ENCODE data around the gene PHC2.
"Not testable (repeated sequence)": the region's sequence is repeated elsewhere in the genome, so short reads cannot be mapped to it uniquely, and the experiment has no call there.

Gene PHC2

DNA sequence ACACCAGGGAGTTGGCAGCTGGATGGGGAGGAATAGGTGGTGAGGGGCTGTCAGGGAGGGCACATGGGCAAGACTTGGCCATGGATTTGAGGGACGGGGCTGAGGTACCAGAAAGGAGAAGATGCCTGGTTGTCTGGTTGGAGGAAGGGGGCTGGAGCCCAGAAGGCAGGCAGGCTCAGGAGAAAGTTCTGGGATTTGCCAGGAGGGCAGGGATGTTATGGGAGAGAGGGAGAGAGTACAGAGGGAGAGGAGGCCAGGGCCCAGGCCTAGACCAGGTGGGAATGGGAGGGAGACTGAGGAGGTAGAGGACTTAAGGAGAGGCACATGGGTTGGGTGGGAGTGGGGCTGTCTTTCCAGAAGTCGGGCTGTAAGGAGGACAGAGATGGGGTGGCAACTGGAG, 114.3 kb downstream of the PHC2 start:
- TF ChIP-seq, protein P1, sequence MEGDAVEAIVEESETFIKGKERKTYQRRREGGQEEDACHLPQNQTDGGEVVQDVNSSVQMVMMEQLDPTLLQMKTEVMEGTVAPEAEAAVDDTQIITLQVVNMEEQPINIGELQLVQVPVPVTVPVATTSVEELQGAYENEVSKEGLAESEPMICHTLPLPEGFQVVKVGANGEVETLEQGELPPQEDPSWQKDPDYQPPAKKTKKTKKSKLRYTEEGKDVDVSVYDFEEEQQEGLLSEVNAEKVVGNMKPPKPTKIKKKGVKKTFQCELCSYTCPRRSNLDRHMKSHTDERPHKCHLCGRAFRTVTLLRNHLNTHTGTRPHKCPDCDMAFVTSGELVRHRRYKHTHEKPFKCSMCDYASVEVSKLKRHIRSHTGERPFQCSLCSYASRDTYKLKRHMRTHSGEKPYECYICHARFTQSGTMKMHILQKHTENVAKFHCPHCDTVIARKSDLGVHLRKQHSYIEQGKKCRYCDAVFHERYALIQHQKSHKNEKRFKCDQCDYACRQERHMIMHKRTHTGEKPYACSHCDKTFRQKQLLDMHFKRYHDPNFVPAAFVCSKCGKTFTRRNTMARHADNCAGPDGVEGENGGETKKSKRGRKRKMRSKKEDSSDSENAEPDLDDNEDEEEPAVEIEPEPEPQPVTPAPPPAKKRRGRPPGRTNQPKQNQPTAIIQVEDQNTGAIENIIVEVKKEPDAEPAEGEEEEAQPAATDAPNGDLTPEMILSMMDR (IDR thresholded peaks at IDR 0.05; ENCODE audit: insufficient read depth, low read depth, low read length, missing control alignments), result no peak
- no peak overlapping the region for H3K4me3 ChIP-seq (ENCODE audit: low read length)
- DNase-seq (ENCODE audit: low read depth), result no peak

DNA sequence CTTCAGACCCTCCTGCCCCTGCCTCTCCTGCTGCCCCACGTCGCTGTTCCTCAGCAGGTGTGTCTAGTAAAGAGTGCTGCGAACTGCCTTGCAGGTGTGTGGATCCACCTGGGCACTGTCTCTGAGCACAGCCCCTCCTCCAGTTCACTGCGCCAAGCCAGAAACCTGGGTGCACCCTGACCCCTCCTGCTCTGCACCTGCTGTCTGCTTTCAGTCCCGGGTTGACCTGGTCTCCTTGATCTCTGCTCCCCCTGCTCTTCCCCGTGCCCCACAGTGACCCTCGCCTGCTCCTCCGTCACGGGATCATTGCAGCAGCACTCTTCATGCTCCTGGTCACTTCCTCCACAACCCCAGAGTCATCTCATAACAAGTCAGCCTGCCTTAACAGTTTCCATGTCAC, 116.5 kb downstream of the PHC2 start:
- no peak overlapping the region for H3K4me3 ChIP-seq (ENCODE audit: low read length)
- no peak for DNase-seq (ENCODE audit: low read depth)
- TF ChIP-seq, protein P1 (IDR thresholded peaks at IDR 0.05; ENCODE audit: insufficient read depth, low read depth, low read length, missing control alignments), result no peak

DNA sequence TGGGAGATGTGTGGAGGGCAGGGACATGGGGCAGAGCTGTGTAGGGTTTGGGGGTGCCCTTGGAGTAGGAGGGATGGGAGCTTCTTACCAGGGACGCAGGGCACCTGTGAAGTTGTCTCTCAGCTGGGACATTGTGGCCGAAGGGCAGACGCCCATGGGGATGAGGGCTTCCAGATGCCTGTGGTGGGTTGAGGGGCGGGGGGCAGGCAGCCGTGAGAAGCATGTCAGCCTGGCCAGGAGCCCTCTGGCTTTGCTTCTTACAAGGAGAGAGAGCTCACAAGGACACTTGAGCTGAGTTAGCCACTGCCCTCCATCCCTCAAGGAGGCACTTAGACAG, 118.5 kb downstream of the PHC2 start:
- DNase-seq (ENCODE audit: low read depth), result no peak
- TF ChIP-seq, protein P1 (IDR thresholded peaks at IDR 0.05; ENCODE audit: insufficient read depth, low read depth, low read length, missing control alignments), result no peak
- H3K4me3 ChIP-seq (ENCODE audit: low read length), result no peak overlapping the region

DNA sequence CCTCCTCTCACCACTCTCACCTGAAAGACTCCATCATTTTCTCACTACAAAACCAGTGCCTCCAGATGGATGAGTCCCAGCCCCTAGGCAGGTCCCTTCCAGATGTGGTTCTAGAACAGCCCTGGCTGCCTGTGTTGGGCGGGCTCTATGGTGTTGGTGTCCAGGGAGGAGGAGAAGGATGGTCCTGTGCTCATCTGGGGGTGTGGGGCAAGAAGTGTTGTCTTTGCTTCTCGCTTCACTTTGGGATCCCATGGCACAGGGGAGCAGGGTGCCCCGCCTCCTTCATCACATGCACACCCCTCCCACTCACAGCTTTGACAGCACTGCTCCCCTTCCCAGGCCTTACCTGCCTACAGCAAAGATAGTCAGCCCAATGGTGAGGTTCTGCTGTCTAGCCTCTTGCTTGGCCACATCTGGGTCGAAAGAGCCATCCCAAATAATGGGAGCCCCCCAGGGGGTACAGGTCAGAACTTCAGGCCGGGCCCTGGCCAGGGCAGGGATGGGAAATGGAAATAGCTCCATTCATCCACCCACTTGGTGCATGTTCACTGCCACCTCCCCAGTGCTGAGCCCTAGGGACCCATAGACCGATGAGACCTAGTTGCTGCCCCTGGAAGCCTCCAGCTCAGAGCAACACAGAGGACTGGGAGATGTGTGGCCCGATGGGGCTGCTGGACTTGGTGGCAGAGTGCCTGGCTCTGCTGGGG, 119.0 kb downstream of the PHC2 start:
- no peak for DNase-seq (ENCODE audit: low read depth)
- TF ChIP-seq, protein P1 (IDR thresholded peaks at IDR 0.05; ENCODE audit: insufficient read depth, low read depth, low read length, missing control alignments), result no peak
- no peak overlapping the region for H3K4me3 ChIP-seq (ENCODE audit: low read length)

DNA sequence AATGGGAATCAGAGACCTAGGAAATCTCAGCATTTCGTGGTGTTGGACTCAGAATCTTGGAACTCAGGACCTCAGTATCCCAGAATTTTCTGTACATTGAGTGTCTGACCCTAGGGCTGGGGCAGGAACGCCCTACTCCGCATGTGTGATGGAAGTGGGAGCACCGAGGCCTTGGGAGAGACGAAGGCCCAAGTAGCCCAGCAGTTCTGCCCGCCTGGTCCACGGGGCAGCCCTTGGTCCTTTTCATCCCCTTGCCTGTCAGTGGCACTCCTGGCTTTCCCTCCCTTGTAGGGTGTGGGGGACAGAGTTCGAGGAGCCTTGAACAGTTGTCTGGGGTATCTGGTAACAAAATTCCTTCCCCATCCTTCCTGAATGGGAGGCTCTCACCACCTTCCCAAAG, 120.2 kb downstream of the PHC2 start:
- DNase-seq (ENCODE audit: low read depth), result no peak
- TF ChIP-seq, protein P1 (IDR thresholded peaks at IDR 0.05; ENCODE audit: insufficient read depth, low read depth, low read length, missing control alignments), result no peak
- no peak overlapping the region for H3K4me3 ChIP-seq (ENCODE audit: low read length)

DNA sequence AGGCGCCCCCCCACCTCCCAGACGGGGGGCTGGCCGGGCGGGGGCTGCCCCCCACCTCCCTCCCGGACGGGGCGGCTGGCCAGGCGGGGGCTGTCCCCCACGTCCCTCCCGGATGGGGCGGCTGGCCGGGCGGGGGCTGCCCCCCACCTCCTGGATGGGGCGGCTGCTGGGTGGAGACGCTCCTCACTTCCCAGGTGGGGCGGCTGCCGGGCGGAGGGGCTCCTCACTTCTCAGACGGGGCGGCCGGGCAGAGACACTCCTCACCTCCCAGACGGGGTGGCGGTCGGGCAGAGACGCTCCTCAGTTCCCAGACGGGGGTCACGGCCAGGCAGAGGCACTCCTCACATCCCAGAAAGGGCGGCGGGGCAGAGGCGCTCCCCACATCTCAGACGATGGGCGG, 121.5 kb downstream of the PHC2 start:
- not testable (repeated sequence) for DNase-seq (ENCODE audit: low read depth); H3K4me3 ChIP-seq (ENCODE audit: low read length)

DNA sequence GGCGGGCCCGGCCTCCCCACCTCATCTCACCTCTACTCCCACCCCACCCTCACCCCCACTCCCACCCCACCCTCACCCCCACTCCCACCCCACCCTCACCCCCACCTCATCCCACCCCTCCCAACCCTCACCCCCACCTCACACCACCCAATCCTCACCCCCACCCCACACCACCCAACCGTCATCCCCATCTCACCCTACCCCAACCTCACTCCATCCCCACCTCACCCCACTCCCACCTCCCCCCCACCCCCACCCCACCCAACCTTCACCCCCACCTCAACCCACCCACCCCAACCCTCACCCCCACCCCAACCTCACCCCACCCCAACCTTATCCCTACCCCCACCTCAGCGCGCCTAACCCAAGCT, 123.4 kb downstream of the PHC2 start:
- TF ChIP-seq, protein P1 (IDR thresholded peaks at IDR 0.05; ENCODE audit: insufficient read depth, low read depth, low read length, missing control alignments), result no peak
- no peak for DNase-seq (ENCODE audit: low read depth)
- no peak overlapping the region for H3K4me3 ChIP-seq (ENCODE audit: low read length)

Measured in epithelial cell of esophagus (primary cell).